ENCODE results near the gene LMLN.
"Not testable (repeated sequence)": the region's sequence is repeated elsewhere in the genome, so short reads cannot be mapped to it uniquely, and the experiment has no call there.

LMLN gene

GRCh38 chr3:198046120-198046857, 86.3 kb downstream of the LMLN start:
- no peak for TF ChIP-seq CTCF (IDR thresholded peaks at IDR 0.05; ENCODE audit: insufficient read depth, low read depth, low read length, missing control alignments)
- no peak overlapping the region for H3K4me3 ChIP-seq (ENCODE audit: low read depth, low read length)
- no peak for DNase-seq (ENCODE audit: low read depth)

GRCh38 chr3:198048445-198048844, 88.4 kb downstream of the LMLN start:
- no peak for DNase-seq (ENCODE audit: low read depth)
- TF ChIP-seq CTCF (IDR thresholded peaks at IDR 0.05; ENCODE audit: insufficient read depth, low read depth, low read length, missing control alignments), result no peak
- H3K4me3 ChIP-seq (ENCODE audit: low read depth, low read length), result no peak overlapping the region

DNA sequence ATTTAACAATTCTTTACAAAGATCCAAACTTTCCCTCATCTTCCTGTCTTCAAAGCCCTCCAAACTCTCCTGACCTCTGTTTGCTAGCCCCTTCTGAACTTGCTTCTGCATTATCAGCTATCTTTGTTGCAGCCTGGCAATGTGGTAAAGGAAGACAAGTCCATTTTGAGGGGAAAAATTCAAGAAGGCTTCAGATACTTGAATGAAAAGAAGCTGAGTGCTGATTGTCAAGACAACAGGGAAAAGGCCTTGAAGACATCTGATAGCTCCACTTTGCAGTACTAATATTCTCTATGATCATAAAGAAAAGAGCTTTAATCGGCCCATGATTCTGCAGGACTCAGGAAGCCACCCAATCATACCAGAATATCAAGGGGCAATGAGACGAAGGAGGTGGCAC, 91.8 kb downstream of the LMLN start:
- DNase-seq (ENCODE audit: low read depth), result no peak
- no peak overlapping the region for H3K4me3 ChIP-seq (ENCODE audit: low read depth, low read length)
- no peak for TF ChIP-seq CTCF (IDR thresholded peaks at IDR 0.05; ENCODE audit: insufficient read depth, low read depth, low read length, missing control alignments)

DNA sequence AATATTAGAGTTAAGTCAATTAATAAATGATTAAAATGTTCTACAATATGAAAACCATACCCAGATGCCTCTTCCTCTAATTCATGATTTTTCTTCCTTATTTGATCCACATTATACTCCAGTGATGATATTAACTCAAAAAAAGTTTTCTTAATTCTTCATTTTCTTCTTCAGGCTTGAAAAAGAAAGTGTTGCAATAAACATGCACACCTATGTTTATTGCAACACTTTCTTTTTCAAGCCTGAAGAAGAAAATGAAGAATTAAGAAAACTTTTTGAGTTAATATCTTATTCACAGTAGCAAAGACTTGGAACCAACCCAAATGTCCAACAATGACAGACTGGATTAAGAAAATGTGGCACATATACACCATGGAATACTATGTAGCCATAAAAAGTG, 93.4 kb downstream of the LMLN start:
- not testable (repeated sequence) for DNase-seq (ENCODE audit: low read depth); H3K4me3 ChIP-seq (ENCODE audit: low read depth, low read length)

- no peak overlapping the region for H3K4me3 ChIP-seq (ENCODE audit: low read depth, low read length)
- no peak for TF ChIP-seq CTCF (IDR thresholded peaks at IDR 0.05; ENCODE audit: insufficient read depth, low read depth, low read length, missing control alignments)
- DNase-seq (ENCODE audit: low read depth), result no peak
Observed at GRCh38 chr3:198061119-198062067, 101.4 kb downstream of the LMLN start.

DNA sequence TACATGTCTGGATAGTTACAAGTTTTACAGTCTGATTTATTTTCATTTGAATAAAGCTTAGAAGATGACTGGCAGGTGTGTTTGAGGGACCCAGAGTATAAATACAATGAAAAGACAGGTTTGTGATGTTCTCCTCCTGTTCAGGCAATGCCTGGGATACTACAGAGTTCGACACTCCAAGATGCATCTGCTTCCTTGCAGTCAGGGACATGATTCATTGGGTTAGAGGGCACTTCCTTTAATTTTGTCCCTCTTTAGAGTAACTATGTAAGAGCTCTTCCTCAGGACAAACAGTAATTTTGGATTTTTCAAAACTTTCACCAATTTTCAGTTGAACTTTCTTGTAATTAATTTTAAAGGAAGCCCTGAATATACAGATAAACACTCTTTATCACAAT, 102.0 kb downstream of the LMLN start:
- DNase-seq (ENCODE audit: low read depth), result no peak
- H3K4me3 ChIP-seq (ENCODE audit: low read depth, low read length), result no peak overlapping the region
- no peak for TF ChIP-seq CTCF (IDR thresholded peaks at IDR 0.05; ENCODE audit: insufficient read depth, low read depth, low read length, missing control alignments)

- H3K4me3 ChIP-seq (ENCODE audit: low read depth, low read length), result no peak overlapping the region
- TF ChIP-seq CTCF (IDR thresholded peaks at IDR 0.05; ENCODE audit: insufficient read depth, low read depth, low read length, missing control alignments), result no peak
- DNase-seq (ENCODE audit: low read depth), result no peak
Observed at GRCh38 chr3:198064420-198064819, 104.4 kb downstream of the LMLN start.
